Testis (tissue), 2 donors: ENCODE results near the gene ELOVL2.

Experiments
- CTCF ChIP-seq, 3 experiments: fragments of 450-650 bp in 2 of 3; fragments of 200-600 bp in 1 of 3; sonication (generic) in 1 of 3; IDR thresholded peaks; one replicate each; pipeline ENCODE4 v1.5.1; 2016 to 2019; ENCODE audit warnings: antibody characterized with exemption in 3 of 3, mild to moderate bottlenecking in 2 of 3, moderate library complexity in 1 of 3
- POLR2A ChIP-seq: fragments of 450-650 bp; IDR thresholded peaks from one replicate; pipeline ENCODE4 v1.6.1; 2017; ENCODE audit warnings: antibody characterized with exemption, mild to moderate bottlenecking, moderate library complexity

DNA sequence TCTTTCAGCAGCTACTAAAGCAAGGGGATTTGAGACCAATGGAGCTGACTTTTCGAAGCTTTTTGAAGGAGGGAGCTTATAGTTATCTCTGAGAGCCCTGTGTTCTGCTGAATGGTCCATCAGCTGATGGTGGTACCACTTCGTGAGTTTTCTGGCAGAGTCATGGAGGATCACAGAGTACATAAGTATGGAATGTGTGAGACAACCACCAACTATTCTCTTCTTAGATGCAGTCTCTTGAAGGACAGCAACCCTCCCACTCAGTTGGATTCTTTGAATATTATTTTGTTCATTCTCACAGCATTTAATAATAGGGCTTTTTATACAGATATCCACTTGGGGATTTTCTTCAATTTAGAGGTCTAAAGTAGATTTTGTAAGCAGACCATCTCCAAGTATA is 75.3 kb downstream of the ELOVL2 start:
- TF ChIP-seq CTCF (IDR thresholded peaks at IDR 0.05) (no peak), POLR2A (no peak)
